ENCODE measurements around the gene LRRC15.

LRRC15 gene

DNA sequence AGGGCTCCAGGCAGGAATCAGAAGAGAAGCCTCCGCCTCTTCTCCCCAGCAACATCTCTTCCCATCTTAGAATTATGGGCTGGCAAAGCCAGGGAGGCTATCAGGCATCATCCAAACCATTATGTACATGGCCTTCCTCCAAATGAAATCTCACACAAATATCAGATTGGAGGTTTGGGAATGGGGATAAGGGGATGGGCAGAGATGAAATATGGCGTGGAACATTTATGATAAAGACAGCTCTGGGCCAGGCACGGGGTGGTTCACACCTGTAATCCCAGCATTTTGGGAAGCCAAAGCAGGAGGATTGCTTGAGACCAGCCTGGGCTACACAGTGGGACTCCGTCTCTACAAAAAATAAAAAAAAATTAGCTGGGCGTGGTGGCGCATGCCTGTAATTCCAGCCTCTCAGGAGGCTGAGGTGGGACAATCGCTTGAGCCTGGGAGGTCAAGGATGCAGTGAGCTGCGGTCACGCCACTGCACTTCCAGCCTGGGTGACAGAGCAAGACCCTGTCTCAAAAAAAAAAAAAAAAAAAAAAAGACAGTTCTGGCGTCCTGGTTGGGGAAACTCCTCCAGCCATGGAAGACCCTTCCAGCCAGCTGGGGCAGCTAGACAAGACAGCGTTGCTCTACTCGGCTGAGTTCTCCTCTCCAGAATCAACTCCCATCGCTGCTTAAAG lies 55.0 kb downstream of the LRRC15 start:
- DNase-seq: no peak

DNA sequence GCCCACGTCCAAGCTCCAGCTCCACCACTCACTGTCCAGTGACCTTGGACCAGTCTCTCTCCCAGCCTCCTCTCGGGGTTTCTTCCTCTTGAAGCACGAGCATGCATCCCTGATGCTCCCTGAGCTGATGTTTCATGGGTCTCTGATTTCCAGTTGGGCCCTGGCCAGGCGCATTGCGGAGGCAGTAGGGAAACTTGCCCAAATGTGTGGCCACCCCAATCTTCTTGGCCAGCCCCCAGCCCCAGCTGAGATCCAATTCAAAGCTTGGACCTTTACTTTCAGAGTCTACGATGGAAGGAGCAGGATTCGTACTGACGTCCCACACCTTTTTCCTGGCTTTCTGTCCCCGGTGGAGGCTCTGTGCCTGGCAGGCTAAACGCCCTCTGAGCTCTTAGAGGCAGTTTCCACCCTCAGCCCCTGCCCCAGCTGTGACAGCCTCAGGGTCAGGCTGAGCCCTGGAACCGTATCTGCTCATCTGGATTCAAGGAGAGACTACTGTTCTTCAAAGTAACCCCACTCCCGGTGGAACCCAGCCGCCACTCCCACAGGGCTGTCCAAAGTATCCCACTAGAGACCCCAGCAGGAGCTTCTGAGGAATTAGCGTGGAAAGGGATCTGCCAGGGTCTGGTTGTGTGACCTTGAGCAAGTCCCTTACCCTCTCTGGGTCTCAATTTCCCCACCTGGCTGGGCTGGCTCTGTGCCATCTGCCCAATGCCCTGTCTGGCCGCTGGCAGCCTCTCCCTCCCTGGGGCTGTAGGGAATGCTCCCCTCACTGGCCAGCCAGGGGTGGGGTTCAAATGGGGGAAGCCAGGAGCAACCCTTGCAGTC lies 55.8 kb downstream of the LRRC15 start:
- no peak for DNase-seq

DNA sequence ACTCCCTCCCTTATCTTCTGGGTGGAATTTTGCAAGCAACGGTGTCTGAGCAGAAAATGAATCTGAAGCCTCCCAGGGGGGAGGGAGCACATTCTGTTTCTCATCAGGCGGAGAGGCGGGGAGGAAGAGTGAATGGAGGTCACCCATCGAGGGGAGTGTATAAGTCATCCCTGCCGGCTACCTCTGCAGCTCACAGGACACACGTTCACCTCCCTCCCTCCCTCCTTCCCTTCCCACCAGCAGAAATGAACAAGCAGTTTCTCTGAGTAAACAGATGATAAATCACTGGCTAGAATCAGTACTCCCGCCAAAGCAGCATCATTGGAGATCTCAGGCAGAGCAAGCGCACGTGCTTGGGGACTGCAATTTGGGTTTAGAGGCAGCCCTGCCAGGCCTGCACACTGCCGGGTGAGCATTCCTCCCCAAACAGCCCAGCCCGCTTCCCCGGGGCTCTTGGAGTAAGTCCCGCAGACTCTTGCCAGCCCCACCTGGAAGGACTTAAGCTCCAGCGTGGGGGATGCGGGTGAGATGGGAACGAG lies 56.7 kb downstream of the LRRC15 start:
- DNase-seq: peak; percentile 40

DNA sequence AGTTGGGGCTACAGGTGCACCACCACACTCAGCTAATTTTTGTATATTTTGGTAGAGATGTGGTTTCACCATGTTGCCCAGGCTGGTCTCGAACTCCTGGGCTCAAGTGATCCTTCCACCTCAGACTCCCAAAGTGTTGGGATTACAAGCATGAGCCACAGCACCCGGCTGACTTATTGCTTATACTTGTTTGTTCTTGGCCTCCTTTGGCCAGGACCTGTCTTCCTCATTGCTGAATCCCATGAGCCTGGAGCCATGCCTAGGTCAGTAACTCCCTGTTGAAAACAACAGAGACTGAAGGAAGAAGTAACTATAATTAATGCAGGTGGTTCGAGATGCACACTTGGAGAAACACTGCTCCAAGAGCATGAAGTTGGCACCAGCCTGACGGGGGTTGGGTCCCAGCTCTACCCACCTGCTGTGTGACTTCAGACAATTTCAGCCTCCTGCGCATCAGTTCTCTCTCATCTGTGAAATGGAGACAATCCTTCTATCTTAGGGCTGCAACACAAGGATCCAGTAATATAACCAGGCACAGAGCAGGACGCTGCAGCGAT lies 57.3 kb downstream of the LRRC15 start:
- no peak for DNase-seq

DNA sequence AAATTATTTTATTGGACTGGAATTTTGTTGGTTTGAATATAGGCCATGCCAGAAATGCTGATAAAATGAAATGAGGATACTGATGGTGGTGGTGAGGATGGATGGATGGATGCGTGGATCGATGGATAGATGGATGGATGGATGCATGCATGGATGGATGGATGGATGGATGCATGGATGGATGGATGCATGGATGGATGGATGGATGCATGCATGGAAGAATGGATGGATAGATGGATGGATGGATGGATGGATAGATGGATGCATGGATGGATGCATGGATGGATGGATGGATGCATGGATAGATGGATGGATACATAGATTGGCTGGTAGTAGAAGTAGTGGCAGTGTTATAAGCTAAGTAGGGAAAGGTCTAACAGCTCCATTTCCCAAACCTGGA lies 58.5 kb downstream of the LRRC15 start:
- no peak for DNase-seq

DNA sequence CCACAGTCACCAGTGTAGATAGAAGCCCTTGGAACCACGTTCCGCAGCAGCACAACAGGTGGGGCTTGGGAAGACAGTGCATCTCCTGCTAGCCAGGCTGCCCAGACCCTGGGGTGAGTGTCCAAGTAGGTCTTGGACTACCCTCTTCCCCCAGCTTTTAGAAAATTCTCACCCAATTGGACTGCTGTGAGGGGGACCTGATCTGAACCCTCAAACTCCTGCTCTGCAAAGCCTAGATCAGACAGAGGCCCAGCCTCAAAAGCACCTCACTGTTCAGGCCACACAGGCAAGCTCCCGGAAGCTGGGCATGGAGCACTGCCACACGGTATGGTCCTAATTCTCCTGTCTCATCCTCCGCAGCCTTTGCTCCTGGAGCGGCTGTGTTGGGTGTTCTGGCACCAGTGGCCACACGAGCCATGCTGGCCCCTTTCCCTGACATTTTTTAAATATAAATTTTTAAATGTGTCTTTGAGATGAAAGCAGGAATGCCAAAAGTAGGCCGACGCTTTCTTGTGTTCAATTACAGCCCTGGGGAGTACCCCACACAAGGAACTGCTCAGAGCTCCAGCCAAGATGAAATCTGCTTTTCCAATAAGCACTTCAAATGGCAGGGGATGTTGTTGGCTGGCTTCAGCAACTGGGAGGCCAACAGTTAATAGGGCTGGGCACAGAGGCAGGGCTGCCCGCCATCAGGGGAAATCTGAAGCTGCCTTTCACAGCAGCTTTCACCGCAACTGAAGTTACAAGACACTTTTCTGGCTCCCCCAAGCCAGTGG lies 59.3 kb downstream of the LRRC15 start:
- DNase-seq: no peak

DNA sequence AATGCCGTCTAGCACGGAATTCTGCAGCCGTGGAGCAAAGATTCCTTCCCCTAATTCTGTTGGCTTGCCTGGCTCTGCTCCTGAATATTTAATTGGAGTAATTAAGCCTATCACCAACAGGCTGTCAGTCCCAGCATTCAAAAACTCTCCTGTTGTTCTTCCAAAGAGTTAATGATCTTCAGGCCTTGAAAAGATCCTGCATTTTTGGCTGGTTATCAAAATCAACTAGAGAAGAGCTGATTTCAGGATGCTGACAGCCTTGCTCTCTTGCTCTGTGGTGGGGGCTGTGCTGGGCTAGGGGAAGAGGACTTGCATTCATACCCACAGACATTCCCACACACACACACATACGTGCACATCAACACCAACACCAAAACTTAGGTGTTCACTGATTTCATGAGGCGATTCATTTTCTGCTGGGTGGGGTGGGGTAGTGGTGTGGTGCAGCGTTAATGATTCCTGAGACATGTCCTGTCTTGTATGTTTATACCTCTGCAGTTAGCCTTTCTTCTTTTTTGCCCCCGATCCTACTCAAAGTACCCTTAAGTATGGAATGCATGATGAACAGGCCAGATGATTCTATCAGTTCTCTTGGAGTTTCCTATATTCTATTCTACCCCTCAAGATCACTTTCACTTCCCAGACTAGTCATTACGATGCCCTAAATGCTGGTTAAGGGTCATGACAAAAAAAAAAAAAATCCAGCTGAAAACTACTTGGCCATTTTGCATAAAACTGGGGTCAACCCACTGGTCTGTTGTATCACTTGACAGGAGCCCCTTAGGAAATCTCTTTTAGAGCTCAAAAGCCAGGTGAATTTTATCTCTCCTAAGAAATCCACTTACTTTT lies 60.7 kb downstream of the LRRC15 start:
- DNase-seq: no peak

DNA sequence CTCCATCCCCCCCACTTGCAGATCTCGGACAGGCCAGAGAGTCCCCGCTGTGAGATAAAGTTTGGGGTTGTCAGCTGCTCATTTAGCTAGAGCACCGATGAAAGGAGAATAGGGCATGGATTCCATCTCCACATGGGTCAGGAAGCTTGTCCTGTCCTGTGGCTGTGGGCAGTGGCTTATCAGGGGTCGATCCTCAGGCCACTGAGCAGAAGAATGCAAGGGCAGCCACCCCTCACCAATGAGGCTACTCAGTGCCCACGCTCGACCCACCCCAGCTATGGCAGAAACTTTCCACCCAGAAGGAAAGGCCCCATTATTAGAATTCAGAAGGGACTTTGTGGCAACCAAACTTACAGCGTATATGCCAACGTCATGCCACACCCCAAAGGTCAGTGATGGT lies 61.7 kb downstream of the LRRC15 start:
- no peak for DNase-seq

- DNase-seq: no peak
Measured at GRCh38 chr3:194306771-194307640, 62.5 kb downstream of the LRRC15 start.

DNA sequence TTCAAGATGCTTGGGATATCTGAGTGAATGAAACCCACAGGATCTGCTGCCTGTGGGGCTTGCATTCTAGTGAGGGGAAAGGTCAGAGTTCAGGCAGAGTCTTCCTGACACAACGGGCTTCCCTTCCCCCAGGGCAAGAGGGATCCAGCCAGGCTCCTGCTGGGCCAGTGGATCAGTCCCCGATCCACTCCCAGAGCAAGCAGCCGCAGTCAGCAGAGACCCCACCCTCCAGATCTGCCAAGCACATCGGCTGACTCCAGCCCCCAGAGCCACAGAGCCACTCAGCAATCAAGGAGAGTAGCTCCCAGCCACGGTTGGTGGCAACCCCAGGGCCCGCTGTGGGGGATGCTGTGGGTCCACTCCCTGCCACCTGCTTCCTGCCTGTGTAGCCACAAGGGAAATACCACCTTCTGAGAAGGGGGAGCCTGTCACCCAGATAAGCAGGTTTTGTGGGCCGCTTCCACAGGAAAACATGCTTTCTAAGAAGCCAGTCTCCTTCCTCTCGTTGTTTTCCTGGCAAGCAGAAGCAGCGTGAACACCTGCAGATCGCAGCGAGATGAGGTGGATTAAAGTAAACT lies 63.3 kb downstream of the LRRC15 start:
- DNase-seq: peak; percentile 99

DNA sequence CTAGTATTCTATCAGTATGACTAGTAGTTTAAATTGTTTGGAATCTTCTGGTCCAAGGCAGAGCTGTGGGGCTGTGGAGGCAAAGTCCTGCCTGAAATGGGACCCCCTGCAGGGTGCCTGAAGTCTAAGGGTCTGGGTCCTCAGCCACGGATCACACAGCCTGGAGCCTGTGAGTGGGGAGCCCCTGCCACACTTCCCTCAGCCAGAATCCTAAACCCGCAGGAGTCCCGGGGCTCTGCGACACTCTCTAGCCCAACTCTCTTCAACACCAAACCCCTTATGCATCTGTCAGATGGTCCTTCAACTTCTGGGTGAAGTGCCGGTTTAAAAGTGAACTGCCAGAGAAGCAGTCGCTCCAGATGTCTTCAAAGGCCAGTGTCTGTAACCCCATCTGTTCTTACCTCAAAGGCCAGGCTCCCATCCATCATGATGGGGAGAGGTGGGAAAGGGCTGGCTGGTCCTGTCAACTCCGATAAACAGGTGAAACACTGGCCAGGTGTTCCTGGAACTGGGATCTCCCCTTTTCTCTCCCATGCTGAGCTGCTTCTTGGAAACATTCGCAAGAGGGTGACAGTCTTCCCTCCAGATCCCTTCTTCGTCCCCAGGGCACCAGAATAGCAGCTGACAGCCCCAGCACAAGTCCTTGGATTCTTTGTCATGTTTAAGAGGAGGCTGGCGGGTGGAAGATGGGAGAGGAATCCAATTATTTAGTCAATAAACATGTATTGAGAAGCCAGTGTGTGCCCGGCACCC lies 64.0 kb downstream of the LRRC15 start:
- no peak for DNase-seq
